Measurements from ENCODE around the gene LHFPL6. TPM values are rescaled to one million over a fixed set of nuclear protein-coding genes. Genes with fewer than 3 reads are reported as not detected.

The LHFPL6 gene
- total and polyA plus RNA-seq, 9 of the 15 experiments (the other 6 are each of a cell fraction or from before 2014, with no cell fraction given), result 0.18 TPM; not detected in 8

GRCh38 chr13:39501702-39502324 is 101.2 kb downstream of the LHFPL6 start:
- H3K9me3 ChIP-seq (replicated peaks; ENCODE audit: control insufficient read depth, insufficient read depth, low read depth, low read length), result no peaks in the 10 kb centered on the region
- CTCF ChIA-PET (ENCODE audit: low intra/inter-chr PET ratio), result interaction anchor here (0.6 kb wide), 1 partner anchor 9 kb away, joined by 5 read pairs; no protein-coding TSS in a partner anchor

More at GRCh38 chr13:39501702-39502324, 101.2 kb downstream of the LHFPL6 start:
- Histone ChIP-seq H3K4me2 (ENCODE audit: insufficient read depth, low read length) (no peak overlapping the region), H3K4me1 (replicated peaks in 1 of 2; ENCODE audit: control insufficient read depth in 2 of 2, insufficient read depth in 2 of 2, low read length in 2 of 2) (no peaks in the 10 kb centered on the region), H3K27me3 (ENCODE audit: control insufficient read depth in 2 of 2, insufficient read depth in 2 of 2, low read length in 2 of 2) (no peaks in the 10 kb centered on the region), H3K9me1 (ENCODE audit: control insufficient read depth, insufficient read depth, low read length) (no peaks in the 10 kb centered on the region), H3K9ac (ENCODE audit: insufficient read depth in 1 of 2, low read depth in 2 of 2, low read length in 2 of 2) (no peak overlapping the region), H4K20me1 (replicated peaks; ENCODE audit: control insufficient read depth, insufficient read depth, low read length) (no peaks in the 10 kb centered on the region), H2AFZ (ENCODE audit: low read depth, low read length) (no peak overlapping the region), H3K79me2 (ENCODE audit: control insufficient read depth, insufficient read depth, low read length) (no peaks in the 10 kb centered on the region), H3K36me3 (ENCODE audit: control insufficient read depth, insufficient read depth, low read length) (no peaks in the 10 kb centered on the region), H3K27ac (ENCODE audit: extremely low read depth, low read depth, low read length) (no peak overlapping the region), H3K4me3 (no peak overlapping the region)
- in situ Hi-C loops (cut with MboI) (no loop called here), intact Hi-C loops (cut with micrococcal nuclease) (no loop called here)
- WGBS (ENCODE audit: insufficient coverage, low coverage, missing lambda C conversion rate), result 0% methylated on average over 2 of the region's 3 CpGs
- BruUV-seq (replicated peaks), result no TSS peak
- POLR2A ChIA-PET, result no interaction called here
- FAIRE-seq, result no peak
- DNase-seq (ENCODE audit: extremely low read depth in 1 of 4, low spot score in 3 of 4), result no peak
- no peak for ATAC-seq
- TF ChIP-seq MCM7 (IDR thresholded peaks at IDR 0.05) (no peak), ZNF124 (CRISPR knock-in tag; IDR thresholded peaks at IDR 0.05) (no peak), MYNN (IDR thresholded peaks at IDR 0.05) (no peak), MYNN (CRISPR knock-in tag; IDR thresholded peaks at IDR 0.05) (no peak), TCF7 (IDR thresholded peaks at IDR 0.05; ENCODE audit: borderline replicate concordance) (no peak)
- TF ChIP-seq, protein P1, sequence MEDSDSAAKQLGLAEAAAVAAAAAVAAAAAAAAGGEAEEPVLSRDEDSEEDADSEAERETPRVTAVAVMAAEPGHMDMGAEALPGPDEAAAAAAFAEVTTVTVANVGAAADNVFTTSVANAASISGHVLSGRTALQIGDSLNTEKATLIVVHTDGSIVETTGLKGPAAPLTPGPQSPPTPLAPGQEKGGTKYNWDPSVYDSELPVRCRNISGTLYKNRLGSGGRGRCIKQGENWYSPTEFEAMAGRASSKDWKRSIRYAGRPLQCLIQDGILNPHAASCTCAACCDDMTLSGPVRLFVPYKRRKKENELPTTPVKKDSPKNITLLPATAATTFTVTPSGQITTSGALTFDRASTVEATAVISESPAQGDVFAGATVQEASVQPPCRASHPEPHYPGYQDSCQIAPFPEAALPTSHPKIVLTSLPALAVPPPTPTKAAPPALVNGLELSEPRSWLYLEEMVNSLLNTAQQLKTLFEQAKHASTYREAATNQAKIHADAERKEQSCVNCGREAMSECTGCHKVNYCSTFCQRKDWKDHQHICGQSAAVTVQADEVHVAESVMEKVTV (CRISPR knock-in tag; IDR thresholded peaks at IDR 0.05), result no peak
- TF ChIP-seq, protein P2, sequence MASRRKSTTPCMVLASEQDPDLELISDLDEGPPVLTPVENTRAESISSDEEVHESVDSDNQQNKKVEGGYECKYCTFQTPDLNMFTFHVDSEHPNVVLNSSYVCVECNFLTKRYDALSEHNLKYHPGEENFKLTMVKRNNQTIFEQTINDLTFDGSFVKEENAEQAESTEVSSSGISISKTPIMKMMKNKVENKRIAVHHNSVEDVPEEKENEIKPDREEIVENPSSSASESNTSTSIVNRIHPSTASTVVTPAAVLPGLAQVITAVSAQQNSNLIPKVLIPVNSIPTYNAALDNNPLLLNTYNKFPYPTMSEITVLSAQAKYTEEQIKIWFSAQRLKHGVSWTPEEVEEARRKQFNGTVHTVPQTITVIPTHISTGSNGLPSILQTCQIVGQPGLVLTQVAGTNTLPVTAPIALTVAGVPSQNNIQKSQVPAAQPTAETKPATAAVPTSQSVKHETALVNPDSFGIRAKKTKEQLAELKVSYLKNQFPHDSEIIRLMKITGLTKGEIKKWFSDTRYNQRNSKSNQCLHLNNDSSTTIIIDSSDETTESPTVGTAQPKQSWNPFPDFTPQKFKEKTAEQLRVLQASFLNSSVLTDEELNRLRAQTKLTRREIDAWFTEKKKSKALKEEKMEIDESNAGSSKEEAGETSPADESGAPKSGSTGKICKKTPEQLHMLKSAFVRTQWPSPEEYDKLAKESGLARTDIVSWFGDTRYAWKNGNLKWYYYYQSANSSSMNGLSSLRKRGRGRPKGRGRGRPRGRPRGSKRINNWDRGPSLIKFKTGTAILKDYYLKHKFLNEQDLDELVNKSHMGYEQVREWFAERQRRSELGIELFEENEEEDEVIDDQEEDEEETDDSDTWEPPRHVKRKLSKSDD (conservative IDR thresholded peaks at IDR 0.05; ENCODE audit: low read length), result no peak
